Activated CD8-positive, alpha-beta memory T cell treated with anti-CD3 and anti-CD28 coated beads, Interleukin-2, amount 50 U/mL, for 1 hour (primary cell): ENCODE data around the gene SRRM4.

Source experiments
- DNase-seq: peaks from one replicate; pipeline ENCODE4 v3.0.0-alpha.2; 2020; ENCODE audit errors: extremely low read depth

The SRRM4 gene

DNA sequence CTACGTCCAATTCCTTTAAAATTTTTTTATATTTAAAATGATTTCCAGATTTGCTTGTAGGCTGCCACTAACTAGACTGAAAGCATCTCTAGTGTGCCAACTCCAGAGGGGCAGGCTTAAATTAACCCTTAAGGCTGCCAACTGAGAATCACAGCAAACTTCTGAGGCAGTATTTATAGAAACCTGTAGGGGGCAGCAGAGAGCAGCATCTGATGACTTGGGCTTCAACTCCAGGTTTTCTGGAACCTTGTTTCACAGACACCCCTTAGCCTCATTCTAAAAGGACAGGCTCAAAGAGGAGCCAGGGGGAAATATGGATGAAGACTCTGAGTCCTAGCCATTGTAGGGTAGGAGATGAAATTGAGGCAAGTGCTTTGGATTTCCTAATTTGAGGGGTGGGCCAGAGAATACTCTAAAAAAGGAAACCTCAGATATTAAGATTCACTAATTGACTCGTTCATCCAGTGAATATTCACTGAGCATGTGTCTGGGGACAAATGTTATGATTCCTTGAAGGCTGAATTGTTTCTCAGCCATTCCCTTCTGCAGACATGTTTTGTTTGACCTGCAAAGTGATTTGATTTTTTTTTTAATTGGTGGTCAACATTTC lies 134.1 kb downstream of the SRRM4 start:
- DNase-seq = no peak

GRCh38 chr12:119117936-119118335 lies 136.6 kb downstream of the SRRM4 start:
- DNase-seq = no peak

GRCh38 chr12:119118625-119119024 lies 137.3 kb downstream of the SRRM4 start:
- DNase-seq = no peak

DNA sequence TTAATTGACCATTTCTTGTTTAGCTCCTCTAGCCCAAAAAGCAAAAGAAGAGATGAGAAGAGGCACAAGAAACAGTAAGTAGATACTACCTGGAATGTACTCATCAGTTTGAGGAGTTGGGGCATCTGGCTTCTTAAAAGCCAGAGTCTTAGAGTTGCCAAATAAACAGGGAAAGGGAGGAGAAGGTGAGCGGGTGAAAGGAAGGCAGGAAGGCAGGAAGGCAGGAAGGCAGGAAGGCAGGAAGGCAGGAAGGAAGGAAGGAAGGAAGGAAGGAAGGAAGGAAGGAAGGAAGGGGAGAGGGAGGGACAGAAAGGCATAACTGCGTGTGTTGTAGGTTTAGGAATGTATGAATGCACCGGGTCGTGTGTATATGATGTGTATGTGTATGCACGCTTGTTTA lies 140.7 kb downstream of the SRRM4 start:
- no peak for DNase-seq

DNA sequence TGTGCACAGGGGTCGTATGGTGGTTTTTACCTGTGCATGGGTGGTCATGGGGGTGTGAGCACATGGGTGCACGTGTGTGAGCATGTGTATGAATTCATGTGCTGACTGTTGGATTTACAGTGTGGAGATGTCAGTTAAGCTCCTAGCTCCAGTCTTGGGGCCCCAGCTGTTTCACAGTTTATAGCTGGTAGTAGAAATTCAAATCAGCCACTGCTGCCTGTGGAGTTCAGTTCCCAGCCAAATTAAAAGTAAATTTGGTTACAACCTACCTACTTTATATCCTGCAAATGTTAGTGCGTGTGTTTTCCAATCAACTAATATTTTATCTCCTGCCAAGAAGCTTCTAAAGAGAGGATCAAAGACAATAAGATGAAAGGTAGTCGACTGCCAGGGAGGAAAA lies 141.4 kb downstream of the SRRM4 start:
- no peak for DNase-seq

GRCh38 chr12:119128527-119128926 lies 147.2 kb downstream of the SRRM4 start:
- DNase-seq = no peak

DNA sequence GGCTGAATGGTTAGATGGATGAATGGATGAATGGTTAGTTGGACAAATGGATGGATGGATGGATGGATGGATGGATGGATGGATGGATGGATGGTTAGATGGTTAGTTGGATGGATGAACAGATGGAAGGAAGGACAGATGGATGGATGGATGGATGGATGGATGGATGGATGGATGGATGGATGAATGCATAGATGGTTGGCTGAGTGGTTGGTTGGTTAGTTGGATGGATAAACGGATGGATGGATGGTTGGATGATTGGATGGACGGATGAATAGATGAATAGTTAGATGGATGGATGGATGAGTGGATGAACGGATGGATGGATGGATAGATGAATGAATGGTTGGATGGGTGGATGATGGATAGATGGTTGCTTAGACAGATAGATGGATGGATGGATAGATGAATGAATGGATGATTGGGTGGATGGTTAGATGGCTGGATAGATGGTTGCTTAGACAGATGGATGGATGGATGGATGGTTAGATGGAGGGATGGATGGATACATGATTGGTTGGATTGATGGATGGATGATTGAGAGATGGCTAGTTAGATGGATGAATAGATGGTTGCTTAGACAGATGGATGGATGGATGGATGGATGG lies 148.6 kb downstream of the SRRM4 start:
- DNase-seq = no peak

GRCh38 chr12:119130523-119130922 lies 149.2 kb downstream of the SRRM4 start:
- no peak for DNase-seq

DNA sequence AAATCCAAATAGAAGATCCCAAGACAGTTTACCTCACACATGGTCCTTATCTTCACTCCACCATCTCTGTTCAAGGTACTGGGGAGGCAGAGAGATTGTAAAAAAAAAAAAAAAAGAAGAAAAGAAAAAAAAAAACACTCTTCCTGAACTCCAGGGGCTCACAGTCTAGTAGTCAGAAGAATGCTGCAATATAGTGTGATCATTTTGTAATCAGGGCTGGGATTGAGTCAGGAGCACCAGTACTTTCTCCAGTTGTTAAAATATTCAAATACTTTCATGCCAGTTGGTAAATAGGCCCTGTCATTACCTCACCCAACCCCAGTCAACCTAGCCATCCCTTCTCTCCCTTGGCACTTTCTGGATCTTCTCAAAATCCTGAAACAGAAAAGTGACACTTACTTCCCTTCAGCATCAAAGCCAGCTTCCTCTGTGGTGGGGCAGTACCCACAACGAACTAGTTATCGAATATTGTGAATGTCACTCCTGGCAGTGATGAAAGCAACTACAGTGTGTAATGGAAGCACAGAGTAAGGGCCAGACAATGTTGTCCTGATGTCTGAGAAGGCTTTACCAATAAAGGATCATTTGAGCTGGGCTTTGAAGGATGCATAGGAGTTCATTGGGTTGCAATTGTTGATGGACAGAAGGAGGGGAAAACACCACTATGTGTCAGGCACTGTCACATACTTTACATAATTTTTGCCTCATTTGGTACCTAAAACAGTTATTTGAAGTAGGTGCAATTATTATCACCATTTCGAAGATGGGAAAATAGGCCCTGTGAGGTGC lies 153.1 kb downstream of the SRRM4 start:
- DNase-seq = no peak

DNA sequence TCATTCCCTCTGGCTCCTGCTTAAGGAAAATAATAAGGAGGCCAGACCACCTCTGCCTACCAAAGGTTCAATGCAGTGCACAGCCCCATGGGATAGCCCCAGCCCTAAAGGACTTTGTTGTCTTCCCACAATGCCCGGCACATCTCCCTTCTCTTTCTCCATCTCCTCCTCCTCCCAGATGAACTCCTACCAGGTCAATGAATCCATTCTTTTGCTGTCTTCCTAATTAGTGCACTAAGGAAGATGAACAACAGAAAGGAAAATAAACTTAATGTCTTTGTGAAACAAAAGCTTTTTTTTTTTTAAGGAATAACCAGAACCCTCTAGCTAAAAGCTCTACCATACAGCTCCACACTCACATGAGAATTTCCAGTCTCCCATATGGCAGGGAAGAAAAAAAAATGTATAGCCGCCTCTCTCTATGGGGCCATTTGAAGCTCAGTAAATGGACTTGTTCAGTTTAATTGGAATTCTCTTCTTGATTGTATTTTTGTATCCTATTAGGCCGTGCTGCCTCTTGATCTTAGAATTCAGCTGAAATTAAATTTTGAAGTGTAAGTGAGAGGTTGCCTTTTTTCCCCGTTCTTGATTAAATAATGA lies 155.6 kb downstream of the SRRM4 start:
- no peak for DNase-seq

GRCh38 chr12:119139448-119139847 lies 158.1 kb downstream of the SRRM4 start:
- no peak for DNase-seq

DNA sequence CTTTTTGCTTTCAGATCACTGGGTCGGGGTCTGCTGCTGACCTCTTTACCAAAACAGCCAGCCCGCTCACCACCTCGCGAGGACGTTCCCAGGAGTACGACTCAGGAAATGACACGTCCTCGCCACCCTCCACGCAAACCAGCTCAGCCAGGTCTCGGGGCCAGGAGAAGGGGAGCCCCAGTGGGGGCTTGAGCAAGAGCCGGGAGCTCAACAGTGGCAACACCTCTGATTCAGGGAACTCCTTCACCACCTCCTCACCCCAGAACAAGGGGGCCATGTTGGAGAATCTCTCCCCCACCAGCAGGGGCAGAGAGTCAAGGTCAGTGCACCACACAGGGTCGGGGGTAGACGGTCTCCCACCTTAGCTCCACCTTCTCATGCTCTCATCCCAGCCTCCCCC lies 164.0 kb downstream of the SRRM4 start:
- DNase-seq = no peak

- no peak for DNase-seq
Measured at GRCh38 chr12:119147847-119148448, 166.6 kb downstream of the SRRM4 start.

DNA sequence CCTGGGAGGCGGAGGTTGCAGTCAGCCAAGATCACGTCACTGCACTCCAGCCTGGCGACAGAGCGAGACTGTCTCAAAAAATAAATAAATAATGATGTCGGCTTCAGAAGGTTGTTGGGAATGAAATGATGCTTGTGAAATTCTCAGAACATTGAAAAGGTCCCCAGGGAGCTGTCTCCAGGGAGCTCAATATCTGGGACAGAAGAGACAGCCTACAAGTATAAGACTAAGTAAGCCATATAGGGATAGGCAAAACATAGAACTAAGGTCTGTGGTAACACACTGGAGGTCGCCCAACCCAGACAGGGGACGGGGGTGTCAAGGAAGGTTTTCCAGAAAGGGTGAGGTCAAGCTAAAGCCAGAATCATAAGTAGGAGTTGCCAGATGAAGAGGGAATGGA lies 167.9 kb downstream of the SRRM4 start:
- DNase-seq = no peak

GRCh38 chr12:119151445-119152026 lies 170.2 kb downstream of the SRRM4 start:
- no peak for DNase-seq

DNA sequence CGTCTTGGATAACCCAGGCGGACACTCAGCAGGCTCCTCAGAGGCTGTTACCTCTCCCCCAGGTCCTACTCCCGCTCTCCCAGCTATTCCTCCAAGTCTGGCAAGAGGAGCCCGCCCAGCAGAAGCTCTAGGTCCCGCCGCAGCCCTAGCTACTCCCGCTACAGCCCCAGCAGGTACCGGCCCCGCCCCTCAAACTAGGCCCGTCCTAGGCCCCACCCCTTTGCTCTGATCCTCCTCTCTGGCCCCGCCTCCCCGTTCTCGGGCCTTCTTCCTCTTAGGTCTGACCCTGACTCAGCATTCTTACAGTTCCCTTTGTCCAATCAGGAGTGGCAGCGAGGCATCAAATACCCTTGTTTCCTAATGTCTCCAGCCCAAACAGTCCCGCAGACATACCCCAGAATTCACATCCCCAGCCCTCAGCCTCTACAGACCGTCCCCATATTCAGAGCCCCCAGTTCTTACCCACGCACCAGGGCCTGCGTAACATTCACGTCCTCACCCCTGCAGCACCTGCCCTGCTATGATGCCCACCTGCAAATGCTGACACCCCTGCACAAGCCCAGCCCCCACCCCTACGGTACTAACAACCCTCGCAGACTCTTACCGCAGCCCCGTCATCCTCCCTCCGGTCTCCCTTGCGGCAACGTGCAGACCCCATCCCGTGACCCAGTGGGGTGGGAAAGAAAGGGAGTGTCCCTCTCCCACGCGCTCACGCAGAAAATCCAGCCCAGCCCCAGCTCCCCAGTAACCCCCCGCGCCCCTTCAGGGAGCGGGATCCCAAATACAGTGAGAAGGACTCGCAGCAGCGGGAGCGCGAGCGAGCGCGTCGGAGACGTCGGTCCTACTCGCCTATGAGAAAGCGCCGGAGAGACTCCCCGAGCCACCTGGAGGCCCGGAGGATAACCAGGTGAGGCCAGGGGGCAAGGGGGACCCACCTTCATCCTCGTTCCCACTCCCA lies 172.4 kb downstream of the SRRM4 start:
- no peak for DNase-seq

- no peak for DNase-seq
Measured at GRCh38 chr12:119154435-119154818, 173.1 kb downstream of the SRRM4 start.

DNA sequence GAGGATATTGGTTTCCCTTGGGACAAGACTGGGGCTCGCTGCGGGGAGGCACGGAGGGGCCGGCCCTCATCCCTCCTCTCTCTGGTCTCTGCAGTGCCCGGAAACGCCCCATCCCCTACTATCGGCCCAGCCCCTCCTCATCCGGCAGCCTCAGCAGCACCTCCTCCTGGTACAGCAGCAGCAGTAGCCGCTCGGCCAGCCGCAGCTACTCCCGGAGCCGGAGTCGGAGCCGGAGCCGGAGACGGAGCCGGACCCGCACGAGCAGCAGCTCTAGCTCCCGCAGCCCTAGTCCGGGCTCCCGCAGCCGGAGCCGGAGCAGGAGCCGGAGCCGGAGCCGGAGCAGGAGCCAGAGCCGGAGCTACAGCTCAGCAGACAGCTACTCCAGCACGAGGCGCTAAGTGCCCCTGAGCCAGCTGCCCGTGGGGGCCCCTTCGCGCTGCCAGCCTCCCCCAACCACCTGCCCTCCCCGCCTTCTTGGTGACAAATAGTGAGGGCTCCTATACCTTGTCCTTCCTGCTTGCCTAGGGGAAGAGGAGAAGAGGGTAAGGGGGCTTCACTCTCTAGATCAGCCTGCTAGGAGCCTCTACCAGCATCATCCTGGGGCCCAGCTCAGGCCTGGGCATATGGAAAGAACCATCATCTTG lies 175.2 kb downstream of the SRRM4 start:
- DNase-seq = no peak

GRCh38 chr12:119157528-119157927 lies 176.2 kb downstream of the SRRM4 start:
- no peak for DNase-seq

GRCh38 chr12:119157978-119158377 lies 176.6 kb downstream of the SRRM4 start:
- DNase-seq = no peak
